HUES64 (cell line): ENCODE data around the gene CRLF3. TPM values are rescaled to one million over a fixed set of nuclear protein-coding genes. Genes with fewer than 3 reads are reported as not detected.

ENCODE experiments used
- H3K27ac ChIP-seq: 2 replicates; pipeline ENCODE4 v1.7.0; 2013; ENCODE audit warnings: low read depth, low read length, inconsistent platforms
- H3K27me3 ChIP-seq: 2 replicates; pipeline ENCODE4 v1.6.1; 2013; ENCODE audit warnings: mild to moderate bottlenecking, low read length; ENCODE audit not compliant: insufficient read depth
- H3K36me3 ChIP-seq: 2 replicates; pipeline ENCODE4 v1.6.1; 2013; ENCODE audit warnings: mild to moderate bottlenecking, low read length; ENCODE audit not compliant: insufficient read depth
- H3K4me1 ChIP-seq: 2 replicates; pipeline ENCODE4 v1.6.1; 2013; ENCODE audit warnings: mild to moderate bottlenecking, low read length, moderate library complexity; ENCODE audit not compliant: insufficient read depth
- H3K4me3 ChIP-seq: 2 replicates; pipeline ENCODE4 v1.5.1; 2013; ENCODE audit warnings: mild to moderate bottlenecking, low read length, moderate library complexity
- H3K9ac ChIP-seq: 2 replicates; pipeline ENCODE4 v1.6.1; 2013; ENCODE audit warnings: mild to moderate bottlenecking, low read depth, low read length
- H3K9me3 ChIP-seq: 2 replicates; pipeline ENCODE4 v1.6.1; 2013; ENCODE audit warnings: low read depth, low read length; ENCODE audit not compliant: insufficient read depth
- WGBS: fragments of 150-250, 120-280 bp; methylation state at CpG from one replicate; pipeline ENCODE4 v1.1.7; 2013; ENCODE audit warnings: missing lambda C conversion rate; 5-methylcytosine and 5-hydroxymethylcytosine counted together
- polyA plus RNA-seq, 2 experiments: library from polyadenylated mRNA; stranded (reverse); fragments of 50-300 nt; gene quantifications; one replicate each; pipeline ENCODE4 v1.2.3, GENCODE V29; 2013

The CRLF3 gene
- polyA plus RNA-seq (2013, experiment 1 of 2), result 12.7 TPM
- 12.9 TPM for polyA plus RNA-seq (2013, experiment 2 of 2)

DNA sequence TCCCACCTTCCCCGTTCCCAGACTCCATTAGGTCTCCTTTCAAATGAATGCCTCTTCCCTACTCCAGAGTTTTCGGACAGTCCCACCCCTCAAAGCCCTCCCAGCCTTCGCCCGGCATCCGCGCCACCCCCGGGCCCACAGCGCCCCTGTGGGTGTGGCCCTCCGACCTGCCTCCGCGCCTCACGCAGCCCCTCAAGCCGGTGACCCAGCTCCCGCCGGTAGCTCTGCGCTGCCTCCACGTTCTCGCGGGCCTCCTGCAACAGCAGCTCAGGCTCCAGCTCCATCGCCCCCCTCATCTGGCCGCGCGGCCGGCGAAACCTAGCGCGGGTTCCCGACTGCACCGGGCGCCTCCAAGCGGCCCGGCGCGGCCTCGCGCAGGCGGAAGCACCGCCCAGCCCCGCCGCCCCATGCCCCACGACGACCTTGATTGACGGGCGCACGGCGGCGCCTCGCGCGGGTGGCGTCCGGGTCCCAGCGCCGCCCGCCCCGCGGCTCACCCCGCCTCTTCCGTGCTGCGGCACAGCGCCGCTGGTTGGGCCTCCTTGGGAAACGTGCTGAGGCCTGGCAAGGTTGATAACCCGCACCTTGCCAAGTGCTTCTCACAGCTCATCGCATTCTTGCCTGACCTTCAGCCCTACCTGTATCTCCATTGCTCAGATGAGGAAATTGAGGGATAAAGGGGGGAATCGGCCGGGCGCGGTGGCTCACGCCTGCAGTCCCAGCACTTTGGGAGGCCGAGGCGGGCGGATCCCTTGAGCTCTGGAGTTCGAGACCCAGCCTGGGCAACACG lies at the start of gene CRLF3:
CRLF3 (minus strand) TSS at position 337 of the 790 bp plus-strand sequence; CDS start at position 296, 41 bp downstream.
- H3K27ac ChIP-seq, result peak within 1 kb of the TSS; percentile 86
- no peaks in the 10 kb centered on the region for H3K36me3 ChIP-seq
- H3K9ac ChIP-seq, result peak within 1 kb of the TSS; percentile 91
- H3K4me3 ChIP-seq, result peak within 1 kb of the TSS; percentile 92
- H3K9me3 ChIP-seq, result no peaks in the 10 kb centered on the region
- no peaks in the 10 kb centered on the region for H3K27me3 ChIP-seq
- WGBS, result 11% methylated on average over 75 of the region's 75 CpGs
- H3K4me1 ChIP-seq, result 0 out of 2 replicates have a peak, but pooled peaks cover 9% of the 10 kb centered on the region

DNA sequence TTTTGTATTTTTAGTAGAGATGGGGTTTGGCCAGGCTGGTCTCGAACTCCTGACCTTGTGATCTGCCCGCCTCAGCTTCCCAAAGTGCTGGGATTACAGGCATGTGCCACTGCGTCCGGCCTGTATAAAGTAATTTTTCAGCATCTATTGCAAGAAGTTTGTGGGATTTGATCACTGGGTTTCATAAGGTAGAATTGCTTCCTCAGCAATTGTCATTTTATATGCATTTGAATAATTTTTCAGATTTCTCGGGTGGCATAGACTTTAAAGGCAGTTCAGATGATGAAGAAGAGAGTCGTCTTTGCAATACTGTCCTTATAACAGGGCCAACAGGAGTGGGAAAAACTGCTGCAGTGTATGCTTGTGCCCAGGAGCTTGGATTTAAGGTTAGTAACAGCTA lies 44.5 kb upstream of the CRLF3 start:
- Histone ChIP-seq H3K4me3 (no peak overlapping the region), H3K27me3 (no peaks in the 10 kb centered on the region), H3K27ac (no peak overlapping the region), H3K9ac (no peak overlapping the region), H3K4me1 (no peaks in the 10 kb centered on the region), H3K9me3 (no peaks in the 10 kb centered on the region), H3K36me3 (peaks cover 87% of the 10 kb centered on the region)
- WGBS, result 97% methylated on average over 6 of the region's 6 CpGs

GRCh38 chr17:30864636-30865035 lies 40.1 kb upstream of the CRLF3 start:
- Histone ChIP-seq H3K9ac (no peak overlapping the region), H3K27me3 (no peaks in the 10 kb centered on the region), H3K36me3 (peaks cover 85% of the 10 kb centered on the region), H3K27ac (no peak overlapping the region), H3K4me1 (no peaks in the 10 kb centered on the region), H3K4me3 (no peak overlapping the region), H3K9me3 (no peaks in the 10 kb centered on the region)
- WGBS, result 91% methylated on average over 1 of the region's 1 CpG

GRCh38 chr17:30858556-30859250 lies 34.2 kb upstream of the CRLF3 start:
- Histone ChIP-seq H3K4me3 (no peak overlapping the region), H3K27me3 (no peaks in the 10 kb centered on the region), H3K4me1 (no peaks in the 10 kb centered on the region), H3K36me3 (peaks cover 86% of the 10 kb centered on the region), H3K9ac (no peak overlapping the region), H3K27ac (no peak overlapping the region), H3K9me3 (no peaks in the 10 kb centered on the region)
- WGBS, result 97% methylated on average over 7 of the region's 9 CpGs

DNA sequence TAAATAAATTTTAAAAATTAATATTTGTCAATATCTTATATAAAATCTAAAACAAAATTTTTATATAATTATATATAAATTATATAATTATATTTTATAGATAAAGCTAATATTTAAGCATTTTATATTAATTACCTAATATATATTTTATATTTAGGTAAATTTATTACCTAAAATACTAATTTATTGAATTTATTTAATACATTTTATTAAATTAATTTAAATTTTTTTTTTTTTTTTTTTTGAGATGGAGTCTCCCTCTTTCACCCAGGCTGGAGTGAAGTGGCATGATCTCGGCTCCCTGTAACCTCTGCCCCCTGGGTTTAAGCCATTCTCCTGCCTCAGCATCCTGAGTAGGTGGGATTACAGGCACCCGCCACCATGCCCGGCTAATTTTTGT lies 29.7 kb upstream of the CRLF3 start:
- Histone ChIP-seq H3K36me3 (peaks cover 84% of the 10 kb centered on the region), H3K9me3 (no peaks in the 10 kb centered on the region), H3K27me3 (no peaks in the 10 kb centered on the region), H3K9ac (no peak overlapping the region), H3K4me1 (no peaks in the 10 kb centered on the region), H3K27ac (no peak overlapping the region), H3K4me3 (no peak overlapping the region)
- 92% methylated on average over 3 of the region's 3 CpGs for WGBS

- Histone ChIP-seq H3K27ac (no peak overlapping the region), H3K9ac (no peak overlapping the region), H3K4me1 (no peaks in the 10 kb centered on the region), H3K9me3 (no peaks in the 10 kb centered on the region), H3K4me3 (no peak overlapping the region), H3K27me3 (no peaks in the 10 kb centered on the region), H3K36me3 (peaks cover 75% of the 10 kb centered on the region)
- 98% methylated on average over 6 of the region's 6 CpGs for WGBS
These were observed 23.5 kb upstream of the CRLF3 start for GRCh38 chr17:30848021-30848420.

GRCh38 chr17:30840771-30841170 lies 16.3 kb upstream of the CRLF3 start:
- no peak overlapping the region for H3K4me3 ChIP-seq
- WGBS, result 97% methylated on average over 7 of the region's 7 CpGs
- peaks cover 82% of the 10 kb centered on the region for H3K36me3 ChIP-seq
- H3K4me1 ChIP-seq, result no peaks in the 10 kb centered on the region
- no peaks in the 10 kb centered on the region for H3K9me3 ChIP-seq
- H3K27ac ChIP-seq, result no peak overlapping the region
- H3K9ac ChIP-seq, result no peak overlapping the region
- no peaks in the 10 kb centered on the region for H3K27me3 ChIP-seq

- H3K27ac ChIP-seq, result no peak overlapping the region
- no peaks in the 10 kb centered on the region for H3K27me3 ChIP-seq
- no peaks in the 10 kb centered on the region for H3K9me3 ChIP-seq
- peaks cover under 1% of the 10 kb centered on the region; the same call in 1 of the 2 replicates for H3K4me1 ChIP-seq
- peaks cover 81% of the 10 kb centered on the region for H3K36me3 ChIP-seq
- WGBS, result 96% methylated on average over 5 of the region's 5 CpGs
- no peak overlapping the region for H3K9ac ChIP-seq
- no peak overlapping the region for H3K4me3 ChIP-seq
These were observed 13.8 kb upstream of the CRLF3 start for GRCh38 chr17:30838202-30838807.

GRCh38 chr17:30832438-30833124 lies 8.1 kb upstream of the CRLF3 start:
- peaks cover 35% of the 10 kb centered on the region for H3K36me3 ChIP-seq
- peak overlapping the region; percentile 85 for H3K27ac ChIP-seq
- WGBS, result 7% methylated on average over 15 of the region's 15 CpGs

GRCh38 chr17:30831663-30832437 lies 7.4 kb upstream of the CRLF3 start, which contains the start of gene ATAD5:
ATAD5 (plus strand) TSS chr17:30831966; CDS start chr17:30832348, 382 bp downstream.
- under 1% methylated on average over 59 of the region's 59 CpGs for whole genome bisulfite sequencing
- Histone ChIP-seq H3K27ac (peak within 1 kb of the TSS; percentile 85), H3K9me3 (no peaks in the 10 kb centered on the region)

More at GRCh38 chr17:30832438-30833124, 8.1 kb upstream of the CRLF3 start:
- H3K4me3 ChIP-seq, result peak overlapping the region; percentile 74
- H3K4me1 ChIP-seq, result peaks cover 17% of the 10 kb centered on the region
- H3K27me3 ChIP-seq, result no peaks in the 10 kb centered on the region
- no peaks in the 10 kb centered on the region for H3K9me3 ChIP-seq
- peak overlapping the region; percentile 94 for H3K9ac ChIP-seq

More at GRCh38 chr17:30831663-30832437, 7.4 kb upstream of the CRLF3 start, which contains the start of gene ATAD5:
- peaks cover 28% of the 10 kb centered on the region for H3K36me3 ChIP-seq
- no peaks in the 10 kb centered on the region for H3K27me3 ChIP-seq
- peak within 1 kb of the TSS; percentile 94 for H3K9ac ChIP-seq
- peaks cover 17% of the 10 kb centered on the region for H3K4me1 ChIP-seq
- peak within 1 kb of the TSS; percentile 74 for H3K4me3 ChIP-seq
